HG03565 (cell line): ENCODE results near the gene GRIFIN.

ENCODE experiments used
- ATAC-seq: cut with Tn5 transposase; IDR thresholded peaks from one replicate; pipeline ENCODE4 v1.9.1; 2021; ENCODE audit warnings: mild to moderate bottlenecking, moderate library complexity; ENCODE audit not compliant: unreplicated experiment

The GRIFIN gene

DNA sequence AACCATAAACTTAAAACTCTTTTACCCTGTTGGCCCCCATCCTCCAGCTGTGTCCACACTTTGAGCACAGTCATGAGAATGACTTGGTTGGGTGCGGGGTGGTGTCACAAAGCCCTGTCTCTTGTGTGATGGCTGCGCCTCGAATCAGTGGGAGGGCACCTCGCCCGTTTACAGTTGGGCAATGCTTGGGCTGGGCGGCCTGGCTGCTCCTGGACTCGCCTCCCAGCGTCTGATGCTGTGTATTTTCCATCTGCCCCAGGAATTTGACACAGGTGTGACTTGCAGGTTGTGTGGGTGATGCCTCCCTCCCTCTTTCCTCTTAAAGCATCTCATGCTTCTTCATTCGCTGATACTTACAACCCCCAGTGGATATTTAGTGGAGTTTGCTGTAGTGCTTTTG lies 39.1 kb downstream of the GRIFIN start:
- ATAC-seq = no peak

GRCh38 chr7:2436341-2437104 lies 39.7 kb downstream of the GRIFIN start:
- ATAC-seq = no peak

DNA sequence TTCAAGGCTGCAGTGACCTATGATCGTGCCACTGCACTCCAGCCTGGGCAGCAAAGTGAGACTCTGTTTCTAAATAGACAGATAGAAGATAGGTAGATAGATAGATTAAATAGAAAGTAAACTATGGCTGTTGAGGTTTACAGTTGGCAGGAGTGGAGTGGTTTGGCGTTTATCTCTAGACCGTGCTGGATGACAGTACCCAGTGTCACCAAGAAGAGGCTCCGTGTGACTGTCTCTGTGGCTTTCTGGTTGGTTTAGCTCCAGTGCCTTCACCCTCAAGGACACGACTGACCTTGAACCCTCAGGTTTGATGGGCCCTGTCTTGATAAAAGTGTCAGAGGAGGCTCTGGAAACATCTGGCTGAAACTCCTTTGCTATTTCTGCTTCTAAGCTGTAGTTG lies 41.1 kb downstream of the GRIFIN start:
- ATAC-seq = no peak

GRCh38 chr7:2433713-2434550 lies 42.3 kb downstream of the GRIFIN start:
- ATAC-seq = no peak

DNA sequence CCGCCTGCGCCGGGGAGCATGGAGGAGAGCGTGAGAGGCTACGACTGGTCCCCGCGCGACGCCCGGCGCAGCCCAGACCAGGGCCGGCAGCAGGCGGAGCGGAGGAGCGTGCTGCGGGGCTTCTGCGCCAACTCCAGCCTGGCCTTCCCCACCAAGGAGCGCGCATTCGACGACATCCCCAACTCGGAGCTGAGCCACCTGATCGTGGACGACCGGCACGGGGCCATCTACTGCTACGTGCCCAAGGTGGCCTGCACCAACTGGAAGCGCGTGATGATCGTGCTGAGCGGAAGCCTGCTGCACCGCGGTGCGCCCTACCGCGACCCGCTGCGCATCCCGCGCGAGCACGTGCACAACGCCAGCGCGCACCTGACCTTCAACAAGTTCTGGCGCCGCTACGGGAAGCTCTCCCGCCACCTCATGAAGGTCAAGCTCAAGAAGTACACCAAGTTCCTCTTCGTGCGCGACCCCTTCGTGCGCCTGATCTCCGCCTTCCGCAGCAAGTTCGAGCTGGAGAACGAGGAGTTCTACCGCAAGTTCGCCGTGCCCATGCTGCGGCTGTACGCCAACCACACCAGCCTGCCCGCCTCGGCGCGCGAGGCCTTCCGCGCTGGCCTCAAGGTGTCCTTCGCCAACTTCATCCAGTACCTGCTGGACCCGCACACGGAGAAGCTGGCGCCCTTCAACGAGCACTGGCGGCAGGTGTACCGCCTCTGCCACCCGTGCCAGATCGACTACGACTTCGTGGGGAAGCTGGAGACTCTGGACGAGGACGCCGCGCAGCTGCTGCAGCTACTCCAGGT lies 43.1 kb downstream of the GRIFIN start:
- ATAC-seq = no peak

- no peak for ATAC-seq
Measured at GRCh38 chr7:2431260-2431867, 44.8 kb downstream of the GRIFIN start.

GRCh38 chr7:2425749-2426148 lies 50.4 kb downstream of the GRIFIN start:
- ATAC-seq = no peak
